ENCODE measurements around the gene FAM228B. TPM values are rescaled to one million over a fixed set of nuclear protein-coding genes. Genes with fewer than 3 reads are reported as not detected.

Gene FAM228B
- total and polyA plus RNA-seq, 9 of the 15 experiments (the other 6 are each of a cell fraction or from before 2014, with no cell fraction given) = 1.1 to 3.7 (median 2.6) TPM

- no peak overlapping the region for H3K4me2 ChIP-seq (ENCODE audit: insufficient read depth, low read length)
- no peak for ATAC-seq
- H3K4me3 ChIP-seq = no peak overlapping the region
- no peaks in the 10 kb centered on the region for H3K9me3 ChIP-seq (replicated peaks; ENCODE audit: control insufficient read depth, insufficient read depth, low read depth, low read length)
- in situ Hi-C loops (cut with MboI) = no loop called here
- WGBS (ENCODE audit: insufficient coverage, low coverage, missing lambda C conversion rate) = 90% methylated on average over 2 of the region's 2 CpGs
- H3K36me3 ChIP-seq (ENCODE audit: control insufficient read depth, insufficient read depth, low read length) = no peaks in the 10 kb centered on the region
- no peak for FAIRE-seq
- H4K20me1 ChIP-seq (replicated peaks; ENCODE audit: control insufficient read depth, insufficient read depth, low read length) = no peaks in the 10 kb centered on the region
- CTCF ChIA-PET (ENCODE audit: low intra/inter-chr PET ratio) = no interaction called here
- intact Hi-C loops (cut with micrococcal nuclease) = no loop called here
- no peaks in the 10 kb centered on the region for H3K27me3 ChIP-seq (ENCODE audit: control insufficient read depth in 2 of 2, insufficient read depth in 2 of 2, low read length in 2 of 2)
- POLR2A ChIA-PET = interaction anchor here (0.7 kb wide), 1 partner anchor 383 kb away, joined by 3 read pairs; no protein-coding TSS in a partner anchor
- H3K9me1 ChIP-seq (ENCODE audit: control insufficient read depth, insufficient read depth, low read length) = no peaks in the 10 kb centered on the region
- H3K4me1 ChIP-seq (replicated peaks in 1 of 2; ENCODE audit: control insufficient read depth in 2 of 2, insufficient read depth in 2 of 2, low read length in 2 of 2) = peaks cover 0 to 3% of the 10 kb centered on the region in 2 experiments; a peak in 1 of 5 replicates
- no peak for TF ChIP-seq ZNF764 (CRISPR knock-in tag; IDR thresholded peaks at IDR 0.05; ENCODE audit: low read depth)
- no peak for TF ChIP-seq ZNF12 (CRISPR knock-in tag; IDR thresholded peaks at IDR 0.05)
- no peak for TF ChIP-seq SRF (CRISPR knock-in tag; IDR thresholded peaks at IDR 0.05)
- no peak for TF ChIP-seq SRSF1 (IDR thresholded peaks at IDR 0.05; ENCODE audit: low read depth, low read length)
- TF ChIP-seq HES1 (IDR thresholded peaks at IDR 0.05; ENCODE audit: low read depth) = no peak
- TF ChIP-seq RB1 (IDR thresholded peaks at IDR 0.05; ENCODE audit: low read depth) = no peak
- no peak for TF ChIP-seq YBX1 (IDR thresholded peaks at IDR 0.05)
- TF ChIP-seq ZBTB34 (CRISPR knock-in tag; IDR thresholded peaks at IDR 0.05) = no peak
- TF ChIP-seq MAX (CRISPR knock-in tag; IDR thresholded peaks at IDR 0.05) = no peak
- TF ChIP-seq GTF2A2 (tag; IDR thresholded peaks at IDR 0.05) = no peak
- TF ChIP-seq ZKSCAN3 (CRISPR knock-in tag; IDR thresholded peaks at IDR 0.05) = no peak
- TF ChIP-seq SMARCA5 (IDR thresholded peaks at IDR 0.05) = no peak
- no peak for TF ChIP-seq ZNF830 (CRISPR knock-in tag; IDR thresholded peaks at IDR 0.05)
- no peak for TF ChIP-seq PRPF4 (IDR thresholded peaks at IDR 0.05; ENCODE audit: insufficient read depth, low read depth, low read length, poor library complexity, severe bottlenecking)
- no peak for TF ChIP-seq PBX2 (CRISPR knock-in tag; IDR thresholded peaks at IDR 0.05; ENCODE audit: low read depth)
- no peak for TF ChIP-seq PBX2 (tag; conservative IDR thresholded peaks at IDR 0.05; ENCODE audit: low read depth)
- no peak for TF ChIP-seq ZNF785 (CRISPR knock-in tag; IDR thresholded peaks at IDR 0.05)
- no peak for TF ChIP-seq SMAD4 (CRISPR knock-in tag; conservative IDR thresholded peaks at IDR 0.05)
- no peak for TF ChIP-seq PCBP2 (IDR thresholded peaks at IDR 0.05; ENCODE audit: low read depth, low read length, poor library complexity, severe bottlenecking)
- TF ChIP-seq NR4A1 (CRISPR knock-in tag; IDR thresholded peaks at IDR 0.05) = no peak
- no peak for TF ChIP-seq NR4A1 (tag; IDR thresholded peaks at IDR 0.05)
- no peaks in the 10 kb centered on the region for H3K79me2 ChIP-seq (ENCODE audit: control insufficient read depth, insufficient read depth, low read length)
- no peak for DNase-seq (ENCODE audit: extremely low read depth in 1 of 4, low spot score in 3 of 4)
- H3K9ac ChIP-seq (ENCODE audit: insufficient read depth in 1 of 2, low read depth in 2 of 2, low read length in 2 of 2) = no peak overlapping the region
- no TSS peak for BruUV-seq (replicated peaks)
- no peak overlapping the region for H2AFZ ChIP-seq (ENCODE audit: low read depth, low read length)
- no peak overlapping the region for H3K27ac ChIP-seq (ENCODE audit: extremely low read depth, low read depth, low read length)
Measured at GRCh38 chr2:24210106-24210455, 86.8 kb downstream of the FAM228B start.
